Transverse colon (tissue), 4 donors: ENCODE measurements around the gene KRT84. TPM values are rescaled to one million over a fixed set of nuclear protein-coding genes. Genes with fewer than 3 reads are reported as not detected.
"Not testable (repeated sequence)": the region's sequence is repeated elsewhere in the genome, so short reads cannot be mapped to it uniquely, and the experiment has no call there.

ENCODE experiments used
- DNase-seq: peaks from one replicate; pipeline ENCODE4 v3.0.0-alpha.2; 2019
- H3K27ac ChIP-seq, 4 donors: fragments of 200-600 bp; sonication (generic); 2 replicates each; pipeline ENCODE4 v1.5.1; 2016 to 2018; ENCODE audit warnings: inconsistent platforms in 4 of 4
- H3K27me3 ChIP-seq: fragments of 200-600 bp; sonication (generic); 2 replicates; pipeline ENCODE4 v1.5.1; 2017; ENCODE audit warnings: inconsistent platforms
- H3K36me3 ChIP-seq, 4 donors: fragments of 200-600 bp; sonication (generic); 2 replicates each; pipeline ENCODE4 v1.5.1; 2017 to 2019; ENCODE audit warnings: inconsistent platforms in 4 of 4
- H3K4me1 ChIP-seq, 4 donors: fragments of 200-600 bp; sonication (generic); 2 replicates each; pipeline ENCODE4 v1.5.1; 2017 to 2020; ENCODE audit warnings: inconsistent platforms in 4 of 4
- H3K4me3 ChIP-seq, 4 donors: fragments of 200-600 bp; sonication (generic); 1 replicate in 1 of 4; 2 replicates in 3 of 4; pipeline versions ENCODE4 v1.5.1 to v1.6.1; 2017 to 2019; ENCODE audit warnings: inconsistent platforms in 4 of 4
- H3K9me3 ChIP-seq, 2 donors: fragments of 200-600 bp; sonication (generic); 2 replicates each; pipeline ENCODE4 v1.5.1; 2017 to 2019; ENCODE audit warnings: inconsistent platforms in 2 of 2
- CTCF ChIP-seq, 5 experiments: fragments of 200-600 bp in 3 of 5; fragments of 450-650 bp in 2 of 5; sonication (generic) in 3 of 5; IDR thresholded peaks; 1 replicate in 2 of 5; 2 replicates in 3 of 5; pipeline ENCODE4 v1.5.1; 2016 to 2017; ENCODE audit warnings: antibody characterized with exemption in 5 of 5, inconsistent platforms in 3 of 5, mild to moderate bottlenecking in 2 of 5, moderate library complexity in 1 of 5
- EP300 ChIP-seq: sonication (generic); formaldehyde crosslinking; IDR thresholded peaks from one replicate; pipeline ENCODE4 v1.6.1; 2017; ENCODE audit warnings: antibody characterized with exemption, low read depth
- POLR2A ChIP-seq: fragments of 450-650 bp; IDR thresholded peaks from one replicate; pipeline ENCODE4 v1.6.1; 2016; ENCODE audit warnings: antibody characterized with exemption, mild to moderate bottlenecking, moderate library complexity
- POLR2AphosphoS5 ChIP-seq, 3 donors: sonication (generic); formaldehyde crosslinking; IDR thresholded peaks; one replicate each; pipeline ENCODE4 v1.6.1; 2016; ENCODE audit warnings: antibody characterized with exemption in 3 of 3
- WGBS, 2 donors: methylation state at CpG; one replicate each; pipeline ENCODE4 v1.1.5; 2018; ENCODE audit warnings: low coverage in 1 of 2; 5-methylcytosine and 5-hydroxymethylcytosine counted together
- in situ Hi-C, 4 donors: fragments of 200-750 bp; cut with MboI; loops; one replicate each; pipeline versions ENCODE4 v1.15.0 to v1.15.1; 2017; ENCODE audit warnings: low sequenced_read_pairs in 3 of 4, low pct_ligation_motif_present in 1 of 4, low pct_unique_long_range_greater_than_20kb in 1 of 4
- intact Hi-C: fragments of 100-400 bp; cut with DNase I; formaldehyde crosslinking; loops from one replicate; pipeline ENCODE4 v1.15.1; 2023; ENCODE audit warnings: low total_unique reads
- total RNA-seq, 4 donors: library from RNA; depleted of rRNA; stranded (reverse); fragments of >200 nt; gene quantifications; one replicate each; pipeline ENCODE4 v1.1.0, GENCODE V29; 2016

Gene KRT84
- total RNA-seq, 4 donors from 2014 or later = not detected

- H3K36me3 ChIP-seq = no peaks in the 10 kb centered on the region
- in situ Hi-C loops (no loop called here), intact Hi-C loops (no loop called here)
- H3K4me3 ChIP-seq = no peak overlapping the region
- DNase-seq = no peak
- H3K9me3 ChIP-seq = no peaks in the 10 kb centered on the region
- no peak for TF ChIP-seq POLR2AphosphoS5 (IDR thresholded peaks at IDR 0.05)
- no peak for TF ChIP-seq EP300
- TF ChIP-seq POLR2A = no peak
- TF ChIP-seq CTCF (IDR thresholded peaks at IDR 0.05) = no peak
- H3K27me3 ChIP-seq = no peaks in the 10 kb centered on the region
- WGBS, 2 donors = 83% methylated on average over 5 of the region's 5 CpGs; no CpG with 5 or more reads in 1 of the 2 donors
- peak overlapping the region in 2 of 4 donors; percentile 49 to 67 for H3K27ac ChIP-seq
- peaks cover 0 to 14% (median 0%) of the 10 kb centered on the region in 4 donors for H3K4me1 ChIP-seq
These were observed 29.5 kb upstream of the KRT84 start for GRCh38 chr12:52414936-52415335.

- Histone ChIP-seq H3K36me3 (no peaks in the 10 kb centered on the region), H3K27ac (no peak overlapping the region), H3K27me3 (no peaks in the 10 kb centered on the region), H3K9me3 (no peaks in the 10 kb centered on the region), H3K4me1 (peaks cover 0 to 14% (median 0%) of the 10 kb centered on the region in 4 donors), H3K4me3 (no peak overlapping the region)
- intact Hi-C loops (no loop called here), in situ Hi-C loops (no loop called here)
- TF ChIP-seq POLR2AphosphoS5 (IDR thresholded peaks at IDR 0.05) (no peak), POLR2A (no peak), CTCF (IDR thresholded peaks at IDR 0.05) (no peak), EP300 (no peak)
- WGBS, 2 donors = 74% methylated on average over 8 of the region's 8 CpGs; no CpG with 5 or more reads in 1 of the 2 donors
- no peak for DNase-seq
These were observed 28.4 kb upstream of the KRT84 start for GRCh38 chr12:52413782-52414345.

- intact Hi-C loops = no loop called here
- no peak for DNase-seq
- H3K9me3 ChIP-seq = no peaks in the 10 kb centered on the region
- 55% methylated on average over 4 of the region's 4 CpGs; no CpG with 5 or more reads in 1 of the 2 donors for WGBS, 2 donors
- H3K27me3 ChIP-seq = no peaks in the 10 kb centered on the region
- in situ Hi-C loops = no loop called here
- H3K4me3 ChIP-seq = no peak overlapping the region
- TF ChIP-seq EP300 (no peak), POLR2A (no peak), CTCF (IDR thresholded peaks at IDR 0.05) (no peak), POLR2AphosphoS5 (IDR thresholded peaks at IDR 0.05) (no peak)
- H3K4me1 ChIP-seq = peaks cover 0 to 14% (median 0%) of the 10 kb centered on the region in 4 donors
- H3K27ac ChIP-seq = no peak overlapping the region
- no peaks in the 10 kb centered on the region for H3K36me3 ChIP-seq
These were observed 27.8 kb upstream of the KRT84 start for GRCh38 chr12:52413202-52413601.

GRCh38 chr12:52411815-52412214 lies 26.4 kb upstream of the KRT84 start:
- in situ Hi-C loops (no loop called here), intact Hi-C loops (no loop called here)
- Histone ChIP-seq H3K4me3 (no peak overlapping the region), H3K4me1 (peaks cover 0 to 14% (median 0%) of the 10 kb centered on the region in 4 donors), H3K9me3 (no peaks in the 10 kb centered on the region), H3K27ac (no peak overlapping the region), H3K27me3 (no peaks in the 10 kb centered on the region), H3K36me3 (no peaks in the 10 kb centered on the region)
- no peak for DNase-seq
- TF ChIP-seq CTCF (IDR thresholded peaks at IDR 0.05) = no peak
- TF ChIP-seq POLR2AphosphoS5 (IDR thresholded peaks at IDR 0.05) = no peak
- no peak for TF ChIP-seq POLR2A
- TF ChIP-seq EP300 = no peak
- 84% methylated on average over 10 of the region's 10 CpGs; no CpG with 5 or more reads in 1 of the 2 donors for WGBS, 2 donors

- in situ Hi-C loops, intact Hi-C loops, H3K4me1 ChIP-seq: not testable (repeated sequence)
These were observed 25.3 kb upstream of the KRT84 start for GRCh38 chr12:52410589-52411248.

More at GRCh38 chr12:52410589-52411248, 25.3 kb upstream of the KRT84 start:
- H3K36me3 ChIP-seq, H3K27me3 ChIP-seq, DNase-seq, H3K27ac ChIP-seq, H3K9me3 ChIP-seq, H3K4me3 ChIP-seq: not testable (repeated sequence)
- no CpG with 5 or more reads among the region's 1 CpG for WGBS, 2 donors
